H1 (cell line): ENCODE measurements around the gene RNF220. TPM values are rescaled to one million over a fixed set of nuclear protein-coding genes. Genes with fewer than 3 reads are reported as not detected.

ENCODE experiments used
- CTCF ChIA-PET: fragments of 300-600 bp; sonication (Branson Sonifier 250); formaldehyde crosslinking; loops from one replicate; lab custom pipeline; 2021; ENCODE audit not compliant: partially characterized antibody; lab: Charles Lee
- POLR2A ChIA-PET: fragments of 300-600 bp; sonication (Branson Sonifier 250); formaldehyde crosslinking; loops from one replicate; lab custom pipeline; 2021; ENCODE audit warnings: inconsistent platforms; ENCODE audit not compliant: partially characterized antibody; lab: Charles Lee
- DNase-seq, 2 experiments: peaks; one replicate each; pipeline versions ENCODE4 v3.0.0 to v3.0.0-alpha.2; 2010 to 2022; ENCODE audit warnings: low spot score in 2 of 2, low read depth in 1 of 2, mixed read lengths in 1 of 2
- FAIRE-seq: peaks from 2 replicates; lab custom pipeline; 2011; peaks lifted over from hg19 to GRCh38; lab: Jason Lieb, UNC
- H2AFZ ChIP-seq: 2 replicates; pipeline ENCODE4 v1.8.1; 2012; ENCODE audit warnings: low read length, inconsistent platforms
- H2AK5ac ChIP-seq: 2 replicates; pipeline ENCODE4 v1.6.1; 2013; ENCODE audit warnings: low read depth, low read length
- H2BK120ac ChIP-seq: replicated peaks from 2 replicates; pipeline ENCODE3; 2013; ENCODE audit warnings: low read depth, low read length, inconsistent platforms
- H2BK12ac ChIP-seq: 2 replicates; pipeline ENCODE4 v1.6.1; 2013; ENCODE audit warnings: low read depth, low read length
- H2BK15ac ChIP-seq: 2 replicates; pipeline ENCODE4 v1.6.1; 2013; ENCODE audit warnings: low read length
- H2BK20ac ChIP-seq: 2 replicates; pipeline ENCODE4 v1.6.1; 2013; ENCODE audit warnings: low read length
- H2BK5ac ChIP-seq: 2 replicates; pipeline ENCODE4 v1.6.1; 2013; ENCODE audit warnings: low read depth, low read length
- H3K14ac ChIP-seq: 2 replicates; pipeline ENCODE4 v1.6.1; 2013; ENCODE audit warnings: inconsistent platforms; ENCODE audit not compliant: insufficient read length
- H3K18ac ChIP-seq: 2 replicates; pipeline ENCODE4 v1.6.1; 2013; ENCODE audit warnings: low read length; ENCODE audit errors: extremely low read depth
- H3K23ac ChIP-seq: 2 replicates; pipeline ENCODE4 v1.6.1; 2013; ENCODE audit warnings: inconsistent platforms; ENCODE audit not compliant: insufficient read length
- H3K23me2 ChIP-seq: 2 replicates; pipeline ENCODE4 v1.6.1; 2013; ENCODE audit warnings: low read depth, low read length
- H3K27ac ChIP-seq: 2 replicates; pipeline ENCODE4 v1.6.1; 2011; ENCODE audit warnings: low read depth, low read length, inconsistent platforms
- H3K27me3 ChIP-seq, 4 experiments: replicated peaks in 1 of 4; 1 replicate in 1 of 4; 2 replicates in 3 of 4; pipeline versions ENCODE4 v1.6.1 to v1.8.1; 2011 to 2013; ENCODE audit warnings: low read length in 3 of 4, mild to moderate bottlenecking in 3 of 4, inconsistent platforms in 2 of 4, mixed read lengths in 2 of 4, moderate library complexity in 1 of 4; ENCODE audit not compliant: control insufficient read depth in 3 of 4, insufficient read depth in 3 of 4; ENCODE audit errors: extremely low read depth in 1 of 4
- H3K36me3 ChIP-seq, 4 experiments: 2 replicates each; pipeline versions ENCODE4 v1.6.1 to v1.8.1; 2011 to 2013; ENCODE audit warnings: mild to moderate bottlenecking in 4 of 4, low read length in 3 of 4, moderate library complexity in 2 of 4, control low read depth in 1 of 4, inconsistent platforms in 1 of 4; ENCODE audit not compliant: insufficient read depth in 4 of 4, control insufficient read depth in 2 of 4
- H3K4ac ChIP-seq: replicated peaks from 2 replicates; pipeline ENCODE3; 2013; ENCODE audit warnings: low read length, low read depth, mixed read lengths, inconsistent platforms; ENCODE audit not compliant: insufficient read length
- H3K4me1 ChIP-seq, 4 experiments: replicated peaks in 1 of 4; 1 replicate in 1 of 4; 2 replicates in 3 of 4; pipeline versions ENCODE4 v1.6.1 to v1.8.1; 2011 to 2013; ENCODE audit warnings: low read length in 3 of 4, inconsistent platforms in 2 of 4, mixed read lengths in 1 of 4; ENCODE audit not compliant: insufficient read depth in 4 of 4, control insufficient read depth in 3 of 4
- H3K4me2 ChIP-seq, 2 experiments: 2 replicates each; pipeline versions ENCODE4 v1.6.1 to v1.8.1; 2011 to 2013; ENCODE audit warnings: low read depth in 2 of 2, low read length in 2 of 2, control low read depth in 1 of 2, inconsistent platforms in 1 of 2, mild to moderate bottlenecking in 1 of 2; ENCODE audit not compliant: insufficient read depth in 1 of 2
- H3K4me3 ChIP-seq, 4 experiments: fragments of 200-600, 300-600 bp in 1 of 4; sonication (generic), shearing (Covaris generic), sonication (Bioruptor Twin) in 1 of 4; 2 replicates each; pipeline versions ENCODE4 v1.5.1 to v1.8.1; 2011 to 2016; ENCODE audit warnings: low read length in 4 of 4, low read depth in 3 of 4, control low read depth in 2 of 4, inconsistent platforms in 2 of 4, mild to moderate bottlenecking in 2 of 4, mixed read lengths in 1 of 4, moderate library complexity in 1 of 4; ENCODE audit not compliant: insufficient read depth in 2 of 4; ENCODE audit errors: extremely low read depth in 1 of 4
- H3K56ac ChIP-seq: replicated peaks from 2 replicates; pipeline ENCODE3; 2013; ENCODE audit warnings: low read depth, mild to moderate bottlenecking, mixed read lengths, low read length, inconsistent platforms; ENCODE audit not compliant: insufficient read length
- H3K79me1 ChIP-seq: 2 replicates; pipeline ENCODE4 v1.6.1; 2013; ENCODE audit warnings: low read depth, low read length, control low read depth
- H3K79me2 ChIP-seq, 2 experiments: 2 replicates each; pipeline versions ENCODE4 v1.6.1 to v1.8.1; 2012 to 2013; ENCODE audit warnings: low read length in 2 of 2, mild to moderate bottlenecking in 2 of 2, inconsistent platforms in 1 of 2; ENCODE audit not compliant: insufficient read depth in 2 of 2, control insufficient read depth in 1 of 2
- H3K9ac ChIP-seq, 4 experiments: replicated peaks in 1 of 4; 1 replicate in 1 of 4; 2 replicates in 3 of 4; pipeline versions ENCODE4 v1.6.1 to v1.8.1; 2011 to 2013; ENCODE audit warnings: low read depth in 3 of 4, low read length in 3 of 4, control low read depth in 2 of 4, mild to moderate bottlenecking in 2 of 4, moderate library complexity in 2 of 4, inconsistent platforms in 1 of 4; ENCODE audit errors: extremely low read depth in 1 of 4
- H3K9me3 ChIP-seq, 2 experiments: 2 replicates each; pipeline versions ENCODE4 v1.6.1 to v1.8.1; 2012 to 2013; ENCODE audit warnings: mild to moderate bottlenecking in 2 of 2, moderate library complexity in 2 of 2, control low read depth in 1 of 2, inconsistent platforms in 1 of 2, low read depth in 1 of 2, low read length in 1 of 2, mixed read lengths in 1 of 2; ENCODE audit not compliant: insufficient read depth in 2 of 2
- H4K20me1 ChIP-seq, 2 experiments: replicated peaks in 1 of 2; 2 replicates each; pipeline versions ENCODE3 to v1.8.1; 2011 to 2013; ENCODE audit warnings: inconsistent platforms in 2 of 2, low read length in 2 of 2, mild to moderate bottlenecking in 1 of 2; ENCODE audit not compliant: insufficient read depth in 2 of 2, control insufficient read depth in 1 of 2
- H4K5ac ChIP-seq: 2 replicates; pipeline ENCODE4 v1.6.1; 2013; ENCODE audit warnings: low read length, low read depth, mixed read lengths, inconsistent platforms; ENCODE audit not compliant: insufficient read length
- H4K8ac ChIP-seq: 2 replicates; pipeline ENCODE4 v1.8.0; 2013; ENCODE audit warnings: mild to moderate bottlenecking, moderate library complexity, low read length, inconsistent platforms; ENCODE audit not compliant: insufficient read depth; ENCODE audit errors: extremely low read depth
- H4K91ac ChIP-seq: replicated peaks from 2 replicates; pipeline ENCODE3; 2013; ENCODE audit warnings: low read length, mixed read lengths, inconsistent platforms; ENCODE audit not compliant: insufficient read length
- CTCF ChIP-seq, 3 experiments: IDR thresholded peaks; 1 replicate in 2 of 3; 2 replicates in 1 of 3; pipeline versions ENCODE4 v1.5.1 to v1.6.1; 2011; ENCODE audit warnings: low read length in 3 of 3, mild to moderate bottlenecking in 3 of 3, inconsistent platforms in 2 of 3, low read depth in 1 of 3, moderate library complexity in 1 of 3; ENCODE audit not compliant: insufficient read depth in 1 of 3; ENCODE audit errors: control extremely low read depth in 1 of 3
- SIN3A ChIP-seq, 2 experiments: IDR thresholded peaks in 1 of 2; conservative IDR thresholded peaks in 1 of 2; 2 replicates each; pipeline ENCODE4 v1.6.1; 2011 to 2012; ENCODE audit warnings: low read length in 2 of 2, improper control_type of control experiment in 1 of 2, low read depth in 1 of 2, mild to moderate bottlenecking in 1 of 2
- SRF ChIP-seq: IDR thresholded peaks from 2 replicates; pipeline ENCODE4 v1.6.1; 2011; ENCODE audit warnings: mild to moderate bottlenecking, low read depth, low read length, moderate library complexity
- ZNF274 ChIP-seq: IDR thresholded peaks from 2 replicates; pipeline ENCODE4 v1.7.0; 2012; ENCODE audit warnings: low read length, borderline replicate concordance; ENCODE audit errors: extremely low read depth
- WGBS, 2 experiments: shearing (Covaris generic) in 1 of 2; methylation state at CpG; one replicate each; pipeline versions ENCODE4 v1.1.6 to v1.1.7; 2013 to 2015; ENCODE audit warnings: low lambda C conversion rate in 2 of 2, mixed read lengths in 2 of 2, inconsistent platforms in 1 of 2, low coverage in 1 of 2, missing lambda C conversion rate in 1 of 2; ENCODE audit not compliant: insufficient replicate concordance in 2 of 2, insufficient coverage in 1 of 2, insufficient read length in 1 of 2; ENCODE audit errors: extremely low coverage in 1 of 2, missing lambda C conversion rate in 1 of 2; 5-methylcytosine and 5-hydroxymethylcytosine counted together
- polyA plus RNA-seq, 7 experiments: library from polyadenylated mRNA; depleted of rRNA in 3 of 7; stranded (reverse) in 5 of 7; unstranded in 2 of 7; fragments of >200 nt in 5 of 7; fragments of 200-250 nt in 2 of 7; gene quantifications; 1 replicate in 5 of 7; 2 replicates in 1 of 7; 4 replicates in 1 of 7; pipeline versions ENCODE4 v1.2.1 to v1.2.3, GENCODE V29; 2011 to 2013; ENCODE audit warnings: missing spikeins in 2 of 7, mixed read lengths in 2 of 7
- total RNA-seq: library from RNA; stranded (reverse); fragmentation: NEBNext Ultra II Directional; extraction: Animal tissue kit (Norgen Biotek cat#: 25700); gene quantifications from 2 replicates; pipeline ENCODE4 v1.2.1, GENCODE V29; 2021

Gene RNF220
- total and polyA plus RNA-seq, 2 of the 8 experiments (the other 6 are each of a cell fraction or from before 2014, with no cell fraction given): 123 to 160 TPM

GRCh38 chr1:44648529-44649250 is 243.6 kb downstream of the RNF220 start:
- 89% methylated on average over 13 of the region's 13 CpGs; no CpG with 5 or more reads in 1 of the 2 experiments for WGBS, 2 experiments
- H2AFZ ChIP-seq: no peak overlapping the region
- H3K4me3 ChIP-seq: no peak overlapping the region
- H3K79me1 ChIP-seq: peaks cover 2% of the 10 kb centered on the region; the same call in 1 of the 2 replicates
- no peak overlapping the region for H3K4me2 ChIP-seq
- H3K36me3 ChIP-seq: peaks cover 18 to 61% (median 31%) of the 10 kb centered on the region in 4 experiments; a peak in 7 of 8 replicates
- no peaks in the 10 kb centered on the region for H3K9me3 ChIP-seq
- no peak overlapping the region for H3K18ac ChIP-seq
- DNase-seq (no peak), FAIRE-seq (no peak)
- H3K27me3 ChIP-seq: no peaks in the 10 kb centered on the region
- H4K91ac ChIP-seq: no peak overlapping the region
- no peak overlapping the region for H2AK5ac ChIP-seq
- H3K4ac ChIP-seq: no peak overlapping the region
- H3K79me2 ChIP-seq: no peaks in the 10 kb centered on the region
- no peaks in the 10 kb centered on the region for H3K23me2 ChIP-seq
- ChIA-PET POLR2A (interaction anchor here (23.6 kb wide), 1 partner anchor 20 kb away, joined by 633 read pairs; no protein-coding TSS in a partner anchor), CTCF (interaction anchor here (0.6 to 8.6 kb wide), 5 partner anchors 11 to 54 kb away, joined by 3 to 197 read pairs (median 5); no protein-coding TSS in a partner anchor)
- H3K56ac ChIP-seq: no peak overlapping the region
- H2BK20ac ChIP-seq: no peak overlapping the region
- H4K5ac ChIP-seq: no peak overlapping the region
- H2BK12ac ChIP-seq: no peak overlapping the region
- peak overlapping the region; percentile 32; the same call in 1 of the 2 replicates for H3K27ac ChIP-seq
- H4K20me1 ChIP-seq: peaks cover 2 to 5% of the 10 kb centered on the region in 2 experiments
- H3K9ac ChIP-seq: no peak overlapping the region
- TF ChIP-seq CTCF (IDR thresholded peaks at IDR 0.05; ENCODE audit: control extremely low read depth in 1 of 3, insufficient read depth in 1 of 3, low read depth in 1 of 3, low read length in 3 of 3): no peak
- TF ChIP-seq ZNF274: no peak
- TF ChIP-seq SIN3A (conservative IDR thresholded peaks at IDR 0.05 in 1 of 2, IDR thresholded peaks at IDR 0.05 in 1 of 2; ENCODE audit: low read depth in 1 of 2, low read length in 2 of 2): no peak
- no peak for TF ChIP-seq SRF
- H4K8ac ChIP-seq: no peak overlapping the region
- H3K23ac ChIP-seq: no peak overlapping the region
- H3K4me1 ChIP-seq: peaks cover 0 to 15% (median 9%) of the 10 kb centered on the region in 4 experiments; a peak in 5 of 7 replicates
- H2BK15ac ChIP-seq: no peak overlapping the region
- H2BK5ac ChIP-seq: no peak overlapping the region
- H3K14ac ChIP-seq: no peak overlapping the region
- H2BK120ac ChIP-seq: no peak overlapping the region
